GM13976 (cell line): ENCODE data around the gene ATP5PO.
"Not testable (repeated sequence)": the region's sequence is repeated elsewhere in the genome, so short reads cannot be mapped to it uniquely, and the experiment has no call there.

Source experiments
- DNase-seq: peaks from one replicate; pipeline ENCODE4 v3.0.0; 2012; ENCODE audit warnings: low spot score
- CTCF ChIP-seq: IDR thresholded peaks from 2 replicates; pipeline ENCODE4 v1.5.1; 2012; ENCODE audit warnings: borderline replicate concordance, mild to moderate bottlenecking; ENCODE audit not compliant: insufficient read depth; ENCODE audit errors: extremely low read depth, missing control alignments, control extremely low read depth
- in situ Hi-C: fragments of 300-500 bp; cut with MboI; formaldehyde crosslinking; loops from one replicate; pipeline ENCODE4 v1.12.0; 2022; ENCODE audit warnings: low sequenced_read_pairs, mixed read lengths, inconsistent platforms; ENCODE audit not compliant: unreplicated experiment

Gene ATP5PO

GRCh38 chr21:33874161-33874560 lies 41.4 kb downstream of the ATP5PO start:
- no peak for TF ChIP-seq CTCF
- DNase-seq = no peak
- in situ Hi-C loops = no loop called here

GRCh38 chr21:33872881-33873515 lies 42.6 kb downstream of the ATP5PO start:
- in situ Hi-C loops = no loop called here
- no peak for DNase-seq
- no peak for TF ChIP-seq CTCF

GRCh38 chr21:33871171-33871570 lies 44.4 kb downstream of the ATP5PO start:
- in situ Hi-C loops = no loop called here
- TF ChIP-seq CTCF = no peak
- no peak for DNase-seq

GRCh38 chr21:33870768-33871167 lies 44.8 kb downstream of the ATP5PO start:
- no peak for DNase-seq
- in situ Hi-C loops = no loop called here
- no peak for TF ChIP-seq CTCF

GRCh38 chr21:33869873-33870272 lies 45.7 kb downstream of the ATP5PO start:
- no peak for TF ChIP-seq CTCF
- in situ Hi-C loops = no loop called here
- no peak for DNase-seq

GRCh38 chr21:33867868-33868267 lies 47.7 kb downstream of the ATP5PO start:
- in situ Hi-C loops, DNase-seq: not testable (repeated sequence)

GRCh38 chr21:33866826-33867225 lies 48.8 kb downstream of the ATP5PO start:
- DNase-seq = no peak
- in situ Hi-C loops = no loop called here
- TF ChIP-seq CTCF = no peak
